ENCODE results near the gene KAZN.

KAZN gene

DNA sequence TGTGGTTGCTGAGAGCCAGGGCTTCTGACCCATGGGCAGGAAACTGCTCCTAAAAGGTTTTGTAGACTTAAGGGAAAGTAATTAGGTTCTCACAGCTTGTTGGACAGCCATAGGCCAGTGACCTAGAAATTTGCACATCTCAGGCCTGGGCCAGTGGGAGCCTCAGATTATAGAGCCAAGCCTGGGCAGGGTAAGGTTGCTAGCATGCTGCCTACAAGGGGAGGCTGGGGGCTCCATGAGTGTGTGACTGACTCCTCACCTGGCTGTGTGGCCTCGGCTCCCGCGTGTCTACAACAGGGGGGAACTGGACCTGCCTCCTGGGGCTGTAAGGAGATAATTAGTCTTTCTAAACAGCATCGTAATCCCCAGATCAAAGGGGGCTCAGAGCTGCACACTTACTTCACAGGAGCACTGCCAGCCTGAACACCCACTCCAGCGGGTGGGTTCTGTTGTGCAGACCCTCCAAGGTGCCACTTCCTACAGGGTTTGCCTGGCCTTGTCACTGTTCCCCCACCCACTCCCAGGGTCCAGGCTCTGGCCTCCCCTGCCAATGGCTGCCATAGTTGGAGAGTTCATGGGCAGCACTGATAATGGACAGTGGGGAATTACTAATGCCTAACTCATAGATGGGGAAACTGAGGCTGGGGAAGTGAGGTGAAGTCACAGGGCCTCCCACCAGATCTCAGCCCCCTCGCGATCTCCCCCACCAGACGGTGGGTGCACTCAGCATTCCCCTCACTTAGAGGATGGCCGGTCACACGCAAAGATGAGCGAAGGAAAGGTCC, 324.6 kb downstream of the KAZN start:
- Histone ChIP-seq H3K27ac (ENCODE audit: low read depth in 2 of 2, low read length in 2 of 2) (no peak overlapping the region), H3K4me3 (ENCODE audit: low read length in 2 of 2) (no peak overlapping the region), H3K9ac (ENCODE audit: low read depth in 1 of 2, low read length in 2 of 2) (no peak overlapping the region), H3K36me3 (ENCODE audit: control insufficient read depth in 2 of 2, insufficient read depth in 2 of 2, low read length in 2 of 2) (no peaks in the 10 kb centered on the region), H3K9me3 (ENCODE audit: control insufficient read depth in 2 of 2, low read length in 2 of 2) (no peaks in the 10 kb centered on the region), H3K27me3 (ENCODE audit: control insufficient read depth in 2 of 2, insufficient read depth in 2 of 2, low read length in 2 of 2) (peaks cover 13 to 15% of the 10 kb centered on the region in 2 donors), H3K4me1 (ENCODE audit: control insufficient read depth in 2 of 2, insufficient read depth in 2 of 2, low read length in 2 of 2) (peaks cover 2% of the 10 kb centered on the region in 2 donors)

GRCh38 chr1:14923727-14924452, 325.4 kb downstream of the KAZN start:
- Histone ChIP-seq H3K4me1 (ENCODE audit: control insufficient read depth in 2 of 2, insufficient read depth in 2 of 2, low read length in 2 of 2) (peaks cover 2% of the 10 kb centered on the region in 2 donors), H3K27ac (ENCODE audit: low read depth in 2 of 2, low read length in 2 of 2) (no peak overlapping the region), H3K36me3 (ENCODE audit: control insufficient read depth in 2 of 2, insufficient read depth in 2 of 2, low read length in 2 of 2) (no peaks in the 10 kb centered on the region), H3K4me3 (ENCODE audit: low read length in 2 of 2) (peak overlapping the region in 1 of 2 donors; percentile 25), H3K9ac (ENCODE audit: low read depth in 1 of 2, low read length in 2 of 2) (no peak overlapping the region), H3K9me3 (ENCODE audit: control insufficient read depth in 2 of 2, low read length in 2 of 2) (no peaks in the 10 kb centered on the region), H3K27me3 (ENCODE audit: control insufficient read depth in 2 of 2, insufficient read depth in 2 of 2, low read length in 2 of 2) (peaks cover 13 to 15% of the 10 kb centered on the region in 2 donors)

- Histone ChIP-seq H3K27me3 (ENCODE audit: control insufficient read depth in 2 of 2, insufficient read depth in 2 of 2, low read length in 2 of 2) (peaks cover 13 to 15% of the 10 kb centered on the region in 2 donors), H3K9me3 (ENCODE audit: control insufficient read depth in 2 of 2, low read length in 2 of 2) (no peaks in the 10 kb centered on the region), H3K27ac (ENCODE audit: low read depth in 2 of 2, low read length in 2 of 2) (no peak overlapping the region), H3K36me3 (ENCODE audit: control insufficient read depth in 2 of 2, insufficient read depth in 2 of 2, low read length in 2 of 2) (no peaks in the 10 kb centered on the region), H3K9ac (ENCODE audit: low read depth in 1 of 2, low read length in 2 of 2) (peak overlapping the region in 1 of 2 donors; percentile 2), H3K4me1 (ENCODE audit: control insufficient read depth in 2 of 2, insufficient read depth in 2 of 2, low read length in 2 of 2) (peaks cover 8 to 9% of the 10 kb centered on the region in 2 donors), H3K4me3 (ENCODE audit: low read length in 2 of 2) (peak overlapping the region; percentile 49 to 63)
Measured at GRCh38 chr1:14924455-14925331, 326.2 kb downstream of the KAZN start.

DNA sequence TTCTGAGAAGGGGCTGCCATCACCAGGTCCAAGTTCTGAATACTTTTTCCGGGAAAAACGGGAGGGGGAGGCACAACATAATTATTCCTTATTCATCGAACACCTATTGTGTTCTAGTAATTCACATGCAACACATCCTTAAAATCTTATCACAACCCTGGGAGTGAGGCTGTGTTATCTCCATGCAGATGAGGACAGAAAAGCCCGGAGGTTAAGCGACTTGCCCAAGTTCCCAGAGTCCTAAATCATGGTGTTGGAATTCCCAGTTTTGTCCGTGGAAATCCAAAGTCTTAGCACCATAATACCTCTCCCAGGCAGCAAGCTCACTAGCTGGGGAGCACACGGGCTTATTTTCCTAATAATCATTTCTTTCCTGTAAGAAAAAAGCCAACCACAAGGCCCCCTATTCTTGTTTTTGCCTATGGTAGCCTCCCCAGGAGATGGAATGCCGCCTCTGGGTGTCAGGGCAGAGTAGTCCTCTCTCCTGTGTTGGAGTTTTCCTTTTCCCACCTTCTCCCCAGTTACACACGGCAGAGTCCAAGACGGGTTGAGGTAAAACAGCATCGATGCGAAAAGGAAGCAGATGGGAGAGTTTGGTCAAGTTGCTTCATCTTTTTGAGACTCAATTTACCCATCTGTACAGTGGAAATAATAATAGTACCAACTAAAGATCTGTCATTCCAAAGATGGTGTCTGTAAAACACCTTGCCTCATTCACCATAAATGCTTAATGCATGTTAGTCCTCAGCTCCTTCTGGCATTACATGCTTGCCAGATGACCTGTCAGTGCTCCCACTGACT, 327.1 kb downstream of the KAZN start:
- H3K27me3 ChIP-seq (ENCODE audit: control insufficient read depth in 2 of 2, insufficient read depth in 2 of 2, low read length in 2 of 2): peaks cover 13 to 15% of the 10 kb centered on the region in 2 donors

GRCh38 chr1:14926229-14926628, 327.7 kb downstream of the KAZN start:
- no peak overlapping the region for H3K9ac ChIP-seq (ENCODE audit: low read depth in 1 of 2, low read length in 2 of 2)
- no peaks in the 10 kb centered on the region for H3K36me3 ChIP-seq (ENCODE audit: control insufficient read depth in 2 of 2, insufficient read depth in 2 of 2, low read length in 2 of 2)
- peaks cover 14 to 15% of the 10 kb centered on the region in 2 donors for H3K4me1 ChIP-seq (ENCODE audit: control insufficient read depth in 2 of 2, insufficient read depth in 2 of 2, low read length in 2 of 2)
- H3K27ac ChIP-seq (ENCODE audit: low read depth in 2 of 2, low read length in 2 of 2): no peak overlapping the region
- no peak overlapping the region for H3K4me3 ChIP-seq (ENCODE audit: low read length in 2 of 2)
- no peaks in the 10 kb centered on the region for H3K9me3 ChIP-seq (ENCODE audit: control insufficient read depth in 2 of 2, low read length in 2 of 2)
- peaks cover 13 to 15% of the 10 kb centered on the region in 2 donors for H3K27me3 ChIP-seq (ENCODE audit: control insufficient read depth in 2 of 2, insufficient read depth in 2 of 2, low read length in 2 of 2)

More for the DNA sequence above, 327.1 kb downstream of the KAZN start:
- H3K9me3 ChIP-seq (ENCODE audit: control insufficient read depth in 2 of 2, low read length in 2 of 2): no peaks in the 10 kb centered on the region
- peak overlapping the region; percentile 47 to 63 for H3K4me3 ChIP-seq (ENCODE audit: low read length in 2 of 2)
- H3K9ac ChIP-seq (ENCODE audit: low read depth in 1 of 2, low read length in 2 of 2): no peak overlapping the region
- no peak overlapping the region for H3K27ac ChIP-seq (ENCODE audit: low read depth in 2 of 2, low read length in 2 of 2)
- H3K4me1 ChIP-seq (ENCODE audit: control insufficient read depth in 2 of 2, insufficient read depth in 2 of 2, low read length in 2 of 2): peaks cover 15% of the 10 kb centered on the region in 2 donors
- no peaks in the 10 kb centered on the region for H3K36me3 ChIP-seq (ENCODE audit: control insufficient read depth in 2 of 2, insufficient read depth in 2 of 2, low read length in 2 of 2)

DNA sequence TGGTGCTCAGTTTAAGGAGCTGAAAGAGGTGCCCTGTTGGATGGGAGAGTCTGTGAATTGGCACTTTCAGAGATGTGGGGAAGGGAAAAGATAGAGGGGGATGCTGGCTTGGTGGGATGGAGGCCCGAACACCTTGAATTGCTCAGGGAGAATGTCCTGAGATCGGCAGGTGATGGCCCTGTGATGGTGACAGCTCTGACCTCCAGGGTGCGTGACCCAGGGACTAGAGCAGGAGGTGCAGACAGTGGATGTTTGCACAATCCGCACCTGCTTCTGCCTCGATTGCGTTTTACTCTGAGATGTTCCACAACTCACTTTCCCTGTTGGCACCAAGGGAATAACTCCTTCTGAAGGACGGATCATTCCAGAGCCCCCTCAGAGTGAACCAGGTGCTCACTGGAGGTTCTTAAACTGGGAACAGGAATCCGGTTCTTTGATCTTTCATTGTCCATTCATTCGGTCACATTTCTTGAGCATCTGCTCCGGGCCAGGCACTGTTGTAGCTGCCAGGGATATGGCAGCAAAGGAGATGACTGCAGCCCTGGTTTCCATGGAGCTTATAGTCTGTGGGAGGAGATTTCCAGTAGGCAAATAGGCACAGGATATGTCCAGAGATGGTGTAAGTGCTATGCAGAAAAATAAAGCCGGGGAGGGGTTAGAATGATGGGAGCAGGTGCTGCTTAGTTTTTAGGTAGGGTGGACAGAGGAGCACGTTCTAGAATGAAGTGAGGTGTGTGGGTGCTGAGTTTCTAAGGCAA, 328.5 kb downstream of the KAZN start:
- Histone ChIP-seq H3K27me3 (ENCODE audit: control insufficient read depth in 2 of 2, insufficient read depth in 2 of 2, low read length in 2 of 2) (peaks cover 13 to 15% of the 10 kb centered on the region in 2 donors), H3K27ac (ENCODE audit: low read depth in 2 of 2, low read length in 2 of 2) (no peak overlapping the region), H3K9ac (ENCODE audit: low read depth in 1 of 2, low read length in 2 of 2) (no peak overlapping the region), H3K4me3 (ENCODE audit: low read length in 2 of 2) (no peak overlapping the region), H3K9me3 (ENCODE audit: control insufficient read depth in 2 of 2, low read length in 2 of 2) (no peaks in the 10 kb centered on the region), H3K36me3 (ENCODE audit: control insufficient read depth in 2 of 2, insufficient read depth in 2 of 2, low read length in 2 of 2) (no peaks in the 10 kb centered on the region), H3K4me1 (ENCODE audit: control insufficient read depth in 2 of 2, insufficient read depth in 2 of 2, low read length in 2 of 2) (peaks cover 14 to 15% of the 10 kb centered on the region in 2 donors)

GRCh38 chr1:14928412-14928811, 329.9 kb downstream of the KAZN start:
- Histone ChIP-seq H3K9me3 (ENCODE audit: control insufficient read depth in 2 of 2, low read length in 2 of 2) (no peaks in the 10 kb centered on the region), H3K27ac (ENCODE audit: low read depth in 2 of 2, low read length in 2 of 2) (no peak overlapping the region), H3K4me3 (ENCODE audit: low read length in 2 of 2) (no peak overlapping the region), H3K36me3 (ENCODE audit: control insufficient read depth in 2 of 2, insufficient read depth in 2 of 2, low read length in 2 of 2) (no peaks in the 10 kb centered on the region), H3K9ac (ENCODE audit: low read depth in 1 of 2, low read length in 2 of 2) (no peak overlapping the region), H3K4me1 (ENCODE audit: control insufficient read depth in 2 of 2, insufficient read depth in 2 of 2, low read length in 2 of 2) (peaks cover 14 to 15% of the 10 kb centered on the region in 2 donors), H3K27me3 (ENCODE audit: control insufficient read depth in 2 of 2, insufficient read depth in 2 of 2, low read length in 2 of 2) (peaks cover 13 to 15% of the 10 kb centered on the region in 2 donors)

GRCh38 chr1:14928886-14929546, 330.5 kb downstream of the KAZN start:
- H3K27me3 ChIP-seq (ENCODE audit: control insufficient read depth in 2 of 2, insufficient read depth in 2 of 2, low read length in 2 of 2): peaks cover 13 to 15% of the 10 kb centered on the region in 2 donors
- no peak overlapping the region for H3K27ac ChIP-seq (ENCODE audit: low read depth in 2 of 2, low read length in 2 of 2)
- H3K4me1 ChIP-seq (ENCODE audit: control insufficient read depth in 2 of 2, insufficient read depth in 2 of 2, low read length in 2 of 2): peaks cover 14 to 15% of the 10 kb centered on the region in 2 donors
- no peak overlapping the region for H3K9ac ChIP-seq (ENCODE audit: low read depth in 1 of 2, low read length in 2 of 2)
- no peaks in the 10 kb centered on the region for H3K36me3 ChIP-seq (ENCODE audit: control insufficient read depth in 2 of 2, insufficient read depth in 2 of 2, low read length in 2 of 2)
- no peaks in the 10 kb centered on the region for H3K9me3 ChIP-seq (ENCODE audit: control insufficient read depth in 2 of 2, low read length in 2 of 2)
- no peak overlapping the region for H3K4me3 ChIP-seq (ENCODE audit: low read length in 2 of 2)
